ENCODE results near the gene BRD3OS.

DNA sequence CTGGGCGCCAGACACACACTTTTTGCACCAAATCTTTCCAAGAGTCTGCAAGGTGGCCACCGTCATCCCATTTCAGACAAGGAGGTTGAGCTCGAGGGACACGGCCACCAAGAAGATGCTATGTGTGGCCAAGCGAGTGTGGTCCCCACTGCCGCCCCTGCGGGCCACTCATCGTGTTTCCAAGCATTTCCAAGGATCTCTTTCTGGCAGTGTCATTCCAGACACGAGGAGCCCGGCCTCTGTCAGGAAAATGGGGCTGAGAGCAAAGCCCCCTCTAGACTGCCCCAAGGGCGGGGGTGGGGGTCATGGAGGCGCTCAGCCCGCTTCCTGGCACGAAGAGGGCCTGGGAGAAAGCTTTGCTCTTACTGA is 43.7 kb upstream of the BRD3OS start:
- TF ChIP-seq, protein P1, sequence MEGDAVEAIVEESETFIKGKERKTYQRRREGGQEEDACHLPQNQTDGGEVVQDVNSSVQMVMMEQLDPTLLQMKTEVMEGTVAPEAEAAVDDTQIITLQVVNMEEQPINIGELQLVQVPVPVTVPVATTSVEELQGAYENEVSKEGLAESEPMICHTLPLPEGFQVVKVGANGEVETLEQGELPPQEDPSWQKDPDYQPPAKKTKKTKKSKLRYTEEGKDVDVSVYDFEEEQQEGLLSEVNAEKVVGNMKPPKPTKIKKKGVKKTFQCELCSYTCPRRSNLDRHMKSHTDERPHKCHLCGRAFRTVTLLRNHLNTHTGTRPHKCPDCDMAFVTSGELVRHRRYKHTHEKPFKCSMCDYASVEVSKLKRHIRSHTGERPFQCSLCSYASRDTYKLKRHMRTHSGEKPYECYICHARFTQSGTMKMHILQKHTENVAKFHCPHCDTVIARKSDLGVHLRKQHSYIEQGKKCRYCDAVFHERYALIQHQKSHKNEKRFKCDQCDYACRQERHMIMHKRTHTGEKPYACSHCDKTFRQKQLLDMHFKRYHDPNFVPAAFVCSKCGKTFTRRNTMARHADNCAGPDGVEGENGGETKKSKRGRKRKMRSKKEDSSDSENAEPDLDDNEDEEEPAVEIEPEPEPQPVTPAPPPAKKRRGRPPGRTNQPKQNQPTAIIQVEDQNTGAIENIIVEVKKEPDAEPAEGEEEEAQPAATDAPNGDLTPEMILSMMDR (IDR thresholded peaks at IDR 0.05; ENCODE audit: borderline replicate concordance, extremely low read depth, low read length, poor library complexity, severe bottlenecking), result no peak
- no peak for TF ChIP-seq EZH2 (IDR thresholded peaks at IDR 0.05; ENCODE audit: borderline replicate concordance, low read depth, low read length, severe bottlenecking)
